ENCODE results near the gene RPRD1B.
"Not testable (repeated sequence)": the region's sequence is repeated elsewhere in the genome, so short reads cannot be mapped to it uniquely, and the experiment has no call there.

The RPRD1B gene

DNA sequence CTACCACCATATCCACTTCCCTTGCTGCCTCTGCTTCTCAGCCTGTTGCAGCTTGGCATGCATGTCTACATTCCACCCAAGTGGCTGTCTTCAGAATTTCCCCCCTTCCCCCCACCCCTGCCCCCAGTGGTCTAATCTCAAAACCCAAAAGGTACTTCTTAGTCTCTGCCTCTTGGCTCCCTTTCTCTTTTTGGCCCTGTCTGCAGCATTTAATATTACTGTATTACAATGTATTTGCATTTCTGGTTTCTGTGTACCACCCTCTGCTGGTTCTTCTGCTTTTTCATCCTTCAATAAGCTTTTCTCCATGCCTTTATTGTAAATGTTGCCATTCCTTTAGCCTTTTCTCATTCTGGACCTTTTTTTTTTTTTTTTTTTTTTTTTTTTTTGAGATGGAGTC, 43.0 kb downstream of the RPRD1B start:
- DNase-seq, result no peak

DNA sequence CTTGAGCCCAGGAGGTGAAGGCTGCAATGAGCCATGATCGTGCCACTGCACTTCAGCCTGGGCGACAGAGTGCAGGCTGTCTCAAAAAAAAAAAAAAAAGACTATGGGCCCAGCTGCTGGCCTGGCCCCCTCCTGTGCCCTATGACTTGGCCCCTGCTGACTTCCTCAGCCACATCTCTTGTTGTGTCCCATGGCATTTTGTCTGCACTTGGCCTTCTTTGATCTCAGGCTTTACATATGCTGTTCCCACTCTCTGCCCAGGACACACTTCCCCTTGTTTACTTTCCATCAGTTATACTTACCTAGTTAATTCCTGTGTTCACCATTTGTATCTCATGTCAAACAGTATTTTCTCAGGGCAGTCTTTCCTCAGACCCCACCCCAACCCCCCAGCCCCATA, 44.5 kb downstream of the RPRD1B start:
- DNase-seq, result no peak

DNA sequence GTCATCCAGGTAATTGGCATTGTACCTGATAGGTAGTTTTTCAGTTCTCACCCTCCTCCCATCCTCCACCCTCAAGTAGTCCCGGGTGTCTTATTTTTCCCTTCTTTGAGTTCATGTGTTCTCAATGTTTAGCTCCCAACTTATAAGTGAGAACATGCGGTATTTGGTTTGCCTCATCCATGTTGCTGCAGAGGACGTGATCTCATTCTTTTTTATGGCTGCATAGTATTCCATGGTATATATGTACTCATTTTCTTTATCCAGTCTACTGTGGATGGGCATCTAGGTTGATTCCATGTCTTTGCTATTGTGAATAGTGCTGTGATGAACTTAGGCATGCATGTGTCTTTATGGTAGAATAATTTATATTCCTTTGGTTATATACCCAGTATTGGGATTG, 45.8 kb downstream of the RPRD1B start:
- DNase-seq, result no peak

DNA sequence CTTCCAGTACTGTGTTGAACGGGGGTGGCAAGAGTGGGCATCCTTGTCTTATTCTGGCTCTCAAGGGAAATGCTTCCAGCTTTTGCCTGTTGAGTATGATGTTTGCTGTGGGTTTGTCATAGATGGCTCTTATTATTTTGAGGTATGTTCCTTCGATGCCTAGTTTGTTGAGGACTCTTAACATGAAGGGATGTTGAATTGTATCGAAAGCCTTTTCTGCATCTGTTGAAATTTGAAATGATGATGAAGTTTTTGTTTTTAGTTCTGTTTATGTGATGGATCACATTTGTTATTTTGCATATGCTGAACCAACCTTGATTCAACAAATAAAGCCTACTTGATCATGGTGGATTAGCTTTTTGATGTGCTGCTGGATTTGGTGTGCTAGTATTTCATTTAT, 48.0 kb downstream of the RPRD1B start:
- DNase-seq, result no peak

DNA sequence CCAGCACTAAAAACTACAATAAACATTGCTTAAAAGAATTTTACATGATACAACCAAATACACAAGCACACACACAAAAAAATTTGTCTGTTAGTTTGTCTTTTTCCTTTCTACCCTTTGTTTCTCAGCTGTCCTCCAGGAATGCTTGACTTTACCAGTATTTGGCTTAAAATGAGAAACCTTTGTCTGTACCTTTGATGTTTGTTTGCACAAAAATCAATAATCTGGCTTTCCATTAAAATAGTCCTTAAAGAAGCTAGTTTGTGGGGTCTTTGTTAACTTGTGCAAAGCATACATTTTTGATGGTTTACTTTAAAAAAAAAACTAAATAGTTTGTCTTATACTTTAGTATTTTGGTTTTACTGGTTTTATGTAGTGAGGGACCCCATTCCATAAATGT, 49.3 kb downstream of the RPRD1B start:
- no peak for DNase-seq

DNA sequence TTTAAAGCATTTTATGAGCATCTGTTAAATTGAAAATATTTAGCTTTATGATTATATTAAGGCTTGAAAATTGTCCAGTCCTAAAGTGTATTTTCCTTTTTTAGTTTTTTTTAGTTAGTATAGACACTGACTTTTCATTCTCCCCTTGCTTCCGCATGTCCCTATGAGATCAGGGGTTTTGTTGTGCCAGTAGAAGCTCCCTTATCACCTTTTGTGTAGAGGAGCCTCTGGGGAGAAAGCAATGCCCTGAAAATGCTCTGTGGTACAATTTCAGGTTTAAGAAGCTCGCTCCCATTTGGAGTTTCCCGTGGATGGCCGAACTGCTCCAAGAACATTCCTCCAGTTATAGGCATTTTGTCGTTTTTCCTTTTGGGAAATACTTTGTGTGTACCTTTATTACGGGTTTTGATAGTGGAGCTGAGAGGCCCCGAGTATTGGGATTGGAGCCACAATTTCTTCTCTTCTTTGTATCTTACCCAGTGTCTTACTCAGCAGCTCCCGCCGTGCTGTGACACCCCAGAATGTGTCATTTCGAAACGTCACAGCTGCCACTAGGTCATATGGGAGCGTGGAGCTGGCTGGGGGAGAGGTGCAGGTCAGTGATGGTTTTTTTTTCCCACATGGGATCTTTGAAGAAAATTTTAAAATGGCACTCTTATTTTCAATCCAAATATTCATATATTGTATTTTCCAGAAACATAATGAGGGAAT, 49.9 kb downstream of the RPRD1B start:
- no peak for DNase-seq

DNA sequence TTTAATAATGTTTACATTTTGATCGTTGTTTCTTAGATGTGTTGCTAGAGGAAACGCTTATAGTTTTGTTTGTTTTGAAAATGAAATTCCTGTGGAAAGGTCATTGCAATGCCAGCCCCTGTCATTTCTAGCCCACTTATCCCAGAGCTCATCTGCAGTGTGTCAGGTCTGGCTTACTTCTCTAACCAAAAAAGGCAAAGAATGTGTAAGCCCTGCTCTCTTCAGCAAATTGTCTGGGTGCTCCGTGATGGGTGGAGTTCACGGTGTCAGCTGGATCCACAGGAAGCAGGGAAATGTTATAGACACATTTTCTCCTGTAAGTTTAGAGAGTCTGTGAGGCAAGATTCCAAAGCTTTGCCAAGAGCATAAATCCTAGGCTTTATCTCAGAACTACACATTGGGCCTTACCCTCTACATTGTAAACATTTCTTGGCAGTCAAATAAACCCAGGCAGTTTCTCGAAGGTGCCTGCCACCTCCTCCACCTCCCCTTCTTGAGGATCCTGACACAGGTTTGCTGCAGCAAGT, 50.9 kb downstream of the RPRD1B start:
- no peak for DNase-seq

DNA sequence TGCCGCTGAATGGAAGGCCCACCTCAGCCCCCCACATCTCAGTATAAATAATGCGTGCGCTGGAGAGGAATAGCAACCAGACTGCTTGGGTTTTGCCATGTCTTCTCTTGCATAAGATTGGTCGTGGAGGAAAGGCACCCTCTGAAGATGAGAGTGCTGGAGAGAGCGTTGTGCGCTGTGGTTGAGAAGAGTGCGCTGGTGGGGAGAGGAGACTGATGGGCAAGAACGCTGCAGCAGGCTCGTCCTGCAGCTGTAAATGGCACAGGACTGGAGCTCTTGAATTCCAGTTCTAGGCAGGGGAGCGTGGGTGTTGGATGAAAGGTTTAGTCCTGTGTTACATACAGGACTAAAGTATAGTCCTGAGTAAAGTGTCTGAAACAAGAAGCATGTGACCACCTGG, 51.5 kb downstream of the RPRD1B start:
- no peak for DNase-seq

DNA sequence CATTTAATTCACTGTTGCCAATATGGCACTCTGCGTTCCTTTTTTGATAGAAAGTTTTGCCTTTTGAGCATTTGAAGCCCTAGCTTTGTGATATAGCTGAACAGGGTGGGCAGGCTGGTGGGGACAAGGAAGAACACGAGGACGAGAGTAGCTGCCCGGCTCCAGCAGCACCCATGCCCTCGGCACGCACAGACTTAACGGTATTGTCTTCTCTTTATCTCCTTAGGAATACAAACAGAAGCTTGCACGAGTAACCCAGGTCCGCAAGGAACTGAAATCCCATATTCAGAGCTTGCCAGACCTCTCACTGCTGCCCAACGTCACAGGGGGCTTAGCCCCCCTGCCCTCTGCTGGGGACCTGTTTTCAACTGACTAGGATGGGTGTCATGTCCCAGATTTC, 56.0 kb downstream of the RPRD1B start:
- DNase-seq, result no peak

DNA sequence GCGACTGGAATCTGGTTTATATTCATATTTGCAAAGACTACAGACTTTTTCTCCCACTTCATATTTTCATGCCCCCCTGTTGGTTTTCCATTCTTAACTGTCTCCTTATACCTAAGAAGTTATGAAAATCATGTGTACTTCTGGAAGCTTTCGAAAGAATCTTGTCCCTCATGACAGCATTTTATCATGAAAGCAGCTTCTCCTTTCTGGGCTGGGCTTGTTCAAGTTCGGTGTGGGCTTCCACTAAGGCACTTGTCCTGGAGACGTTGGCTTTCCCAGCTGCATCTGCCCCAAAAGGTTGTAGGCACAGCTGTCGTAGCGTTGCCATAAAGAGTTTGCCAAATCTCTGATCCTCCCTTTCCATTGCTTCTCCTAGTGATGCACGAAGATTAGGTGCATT, 56.5 kb downstream of the RPRD1B start:
- no peak for DNase-seq

DNA sequence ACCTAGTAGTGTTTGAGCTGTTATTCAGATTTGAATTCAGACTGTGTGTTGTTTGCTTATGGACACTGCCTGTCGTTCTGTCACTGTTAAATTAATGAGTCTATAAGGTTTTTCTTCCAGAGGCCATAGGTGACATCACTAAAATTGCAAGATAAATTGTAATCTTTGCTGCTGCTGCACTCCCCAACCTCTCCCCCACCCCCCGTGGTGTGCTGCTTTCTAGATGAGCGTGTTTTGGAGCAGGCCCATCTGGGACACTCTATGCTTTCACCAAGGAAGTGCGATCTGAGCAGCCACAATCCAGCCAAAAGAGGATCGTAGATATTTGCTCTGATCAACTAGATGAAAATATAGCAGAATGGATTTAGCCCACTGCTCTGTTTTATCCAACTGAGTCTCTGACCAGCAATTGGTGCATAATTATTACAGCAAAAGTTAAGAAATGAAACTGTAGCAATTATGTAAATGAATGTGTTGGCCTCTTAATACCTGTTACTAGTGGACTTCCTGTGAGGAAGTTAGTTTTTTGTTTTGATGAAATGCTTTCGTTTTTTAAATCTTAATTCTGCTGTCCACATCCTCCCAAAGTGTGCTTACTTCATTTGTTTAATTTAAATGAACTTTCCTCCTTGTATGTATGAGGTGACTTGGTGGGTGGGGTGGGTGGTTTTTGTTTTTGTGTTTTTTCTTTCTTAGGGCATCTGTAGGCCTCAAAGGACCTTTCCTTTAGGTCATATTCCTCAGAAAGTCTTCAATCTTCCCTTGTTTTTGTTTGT, 58.1 kb downstream of the RPRD1B start:
- DNase-seq, result no peak

DNA sequence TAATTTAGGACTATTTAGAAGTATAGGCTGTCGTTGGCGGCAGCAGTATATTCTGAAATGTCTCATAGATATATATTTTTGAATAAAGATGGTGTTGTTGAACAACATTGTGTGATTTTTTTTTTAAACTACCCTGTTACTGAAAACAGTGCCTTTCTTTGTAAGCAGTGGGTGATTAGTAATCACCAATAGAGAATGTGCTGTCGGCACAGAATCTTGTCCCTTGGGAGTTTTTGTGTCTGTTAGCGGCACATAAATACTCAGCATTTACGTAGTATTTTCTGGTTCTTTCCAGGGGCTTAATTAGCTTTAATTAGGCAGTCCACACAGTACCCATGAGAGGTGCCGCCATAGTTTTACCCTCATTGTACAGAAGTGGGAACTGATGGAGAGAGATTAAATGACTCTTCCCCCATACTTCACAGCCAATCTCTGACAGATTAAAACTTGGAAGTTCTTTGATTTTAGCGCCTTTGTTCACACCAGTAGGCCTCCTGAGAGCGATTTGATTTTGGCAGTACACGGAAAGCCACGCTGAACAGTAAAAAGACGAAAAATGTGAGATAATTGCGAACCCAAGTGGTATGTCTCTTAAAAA, 58.8 kb downstream of the RPRD1B start:
- DNase-seq, result no peak

DNA sequence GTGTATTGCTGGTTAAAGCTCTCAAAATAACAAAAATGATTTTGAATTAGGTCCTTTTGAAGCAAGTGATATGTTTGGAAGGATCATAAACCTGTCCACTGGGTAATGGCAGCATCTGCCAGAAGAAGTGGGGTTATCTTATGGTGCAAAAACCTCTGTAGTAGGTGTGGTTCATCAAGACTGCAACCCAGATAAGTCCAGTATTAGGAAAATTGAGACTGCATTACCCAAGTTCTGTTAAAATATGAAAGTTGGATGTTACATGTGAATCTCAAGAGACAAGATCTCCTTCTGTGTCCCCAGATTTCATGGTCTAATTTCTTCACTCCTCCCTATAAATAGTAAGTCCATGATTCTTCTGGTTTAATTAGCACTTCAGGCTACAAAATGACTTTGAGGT, 59.4 kb downstream of the RPRD1B start:
- DNase-seq, result no peak

DNA sequence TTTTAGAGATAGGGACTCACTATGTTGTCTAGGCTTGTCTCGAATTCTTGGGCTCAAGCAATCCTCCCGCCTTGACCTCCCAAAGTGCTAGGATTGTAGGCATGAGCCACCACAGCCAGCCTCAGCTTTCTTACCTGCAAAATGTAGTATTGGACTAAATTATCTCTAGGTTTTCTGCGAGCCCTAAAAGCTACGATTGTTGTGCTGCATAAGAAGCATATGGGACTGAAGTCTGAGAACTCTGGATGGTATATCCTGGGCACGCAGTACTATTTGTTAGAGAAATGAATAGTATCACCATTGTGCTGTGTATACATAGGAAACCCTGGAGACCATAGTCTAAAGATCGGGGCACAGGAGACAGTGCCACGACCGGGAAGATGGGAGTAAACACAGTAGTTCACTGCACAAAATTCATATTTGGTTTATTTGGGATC, 60.1 kb downstream of the RPRD1B start:
- DNase-seq, result no peak

DNA sequence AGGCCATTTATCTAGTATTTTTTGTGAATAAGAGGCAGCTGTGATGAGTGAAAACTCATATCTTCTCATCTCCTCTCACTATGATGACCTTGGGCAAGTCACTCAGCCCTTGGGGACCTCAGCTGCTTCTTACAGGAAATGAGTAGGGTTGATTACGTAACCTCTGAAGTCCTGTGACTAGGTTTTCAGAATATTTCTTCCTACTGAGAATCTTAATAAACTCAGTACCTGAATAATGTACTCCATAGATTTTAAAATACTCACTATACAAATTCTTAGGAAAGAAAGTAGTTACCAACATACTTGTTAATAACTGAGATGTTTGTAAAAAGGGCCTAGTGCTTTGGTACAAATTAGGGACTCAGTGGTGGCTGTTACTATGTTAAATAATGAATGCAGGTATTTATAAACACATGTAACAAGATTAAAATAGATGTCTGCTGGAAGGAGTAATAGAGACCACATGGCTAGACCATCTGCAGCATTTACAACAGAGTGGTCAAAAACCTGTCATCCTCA, 60.9 kb downstream of the RPRD1B start:
- DNase-seq, result peak; percentile 29

DNA sequence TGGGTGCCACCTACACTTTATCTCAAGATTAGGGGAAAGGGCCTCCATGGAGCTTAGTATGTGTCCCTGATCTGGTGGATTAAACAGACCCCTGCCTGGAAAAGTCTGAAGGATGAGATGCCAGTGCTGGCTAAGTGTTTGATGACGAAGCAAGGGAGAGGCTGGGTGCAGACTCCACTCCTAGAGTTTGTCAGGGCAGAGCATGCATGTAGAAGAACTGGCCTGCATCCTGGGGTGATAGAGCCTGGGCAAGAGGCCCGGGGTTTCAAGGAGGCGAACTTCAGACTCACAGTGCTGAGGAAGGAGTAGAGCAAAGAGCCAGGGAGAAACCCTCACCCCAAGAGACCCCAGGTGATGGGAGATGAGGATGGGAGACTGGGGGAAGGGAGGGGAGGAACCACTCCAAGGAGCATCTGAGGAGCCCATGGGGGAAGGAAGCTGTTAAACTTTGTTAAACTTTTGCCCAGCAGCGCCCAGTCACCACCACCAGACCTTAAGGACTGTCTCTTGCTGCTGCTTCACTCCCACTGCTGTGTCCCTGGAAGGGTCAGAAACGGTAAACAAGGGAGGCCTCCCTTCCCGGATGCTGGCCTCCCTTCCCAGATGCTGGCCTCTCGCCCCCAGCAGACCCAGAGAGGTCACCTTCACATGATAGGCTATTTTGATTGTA, 61.6 kb downstream of the RPRD1B start:
- no peak for DNase-seq

DNA sequence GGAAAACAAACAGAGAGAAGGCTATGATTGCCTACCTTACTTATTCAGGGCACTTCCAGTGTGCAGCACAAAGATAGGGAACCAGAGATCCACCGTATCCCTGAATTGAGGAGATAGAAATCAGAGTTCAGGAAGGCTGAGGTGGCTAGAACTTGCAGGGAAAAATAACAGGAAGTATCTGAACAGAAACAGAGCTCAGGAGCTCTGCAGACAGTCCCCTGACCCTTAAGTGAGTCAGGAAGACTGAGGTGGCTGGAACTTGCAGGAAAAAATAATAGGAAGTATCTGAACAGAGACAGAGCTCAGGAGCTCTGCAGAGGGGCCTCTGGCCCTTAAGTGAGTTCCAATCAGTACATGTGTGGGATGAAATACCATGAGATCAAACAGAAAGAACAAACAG, 65.4 kb downstream of the RPRD1B start:
- no peak for DNase-seq

DNA sequence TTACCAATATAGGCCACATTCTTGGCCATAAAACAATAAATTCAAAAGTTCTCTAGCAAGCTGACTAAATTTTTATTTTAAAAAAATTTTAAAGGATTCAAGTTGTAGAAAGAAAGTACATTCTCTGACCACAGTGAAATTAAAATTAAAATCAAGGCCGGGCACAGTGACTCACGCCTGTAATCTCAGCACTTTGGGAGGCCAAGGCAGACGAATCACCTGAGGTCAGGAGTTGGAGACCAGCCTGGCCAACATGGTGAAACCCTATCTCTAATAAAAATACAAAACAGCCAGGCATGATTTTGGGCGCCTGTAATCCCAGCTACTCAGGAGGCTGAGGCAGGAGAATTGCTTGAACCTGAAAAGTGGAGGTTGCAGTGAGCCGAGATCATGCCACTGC, 68.7 kb downstream of the RPRD1B start:
- not testable (repeated sequence) for DNase-seq

DNA sequence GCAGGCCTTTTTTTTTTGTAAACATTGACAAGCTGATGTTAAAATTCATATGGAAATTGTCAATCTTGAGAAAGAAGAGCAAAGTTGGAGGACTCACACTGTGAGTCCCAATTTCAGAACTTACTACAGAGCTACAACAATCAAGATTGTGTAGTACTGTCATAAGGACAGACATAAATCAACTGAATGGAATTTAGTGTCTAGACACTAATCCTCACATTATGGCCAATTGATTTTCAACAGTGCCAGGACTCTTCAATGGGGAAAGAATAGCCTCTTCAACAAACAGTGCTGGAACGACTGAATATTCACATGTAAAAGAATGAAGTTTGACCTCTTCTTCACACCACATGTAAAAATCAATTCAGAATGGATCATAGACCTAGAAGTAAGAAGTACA, 70.7 kb downstream of the RPRD1B start:
- DNase-seq, result no peak

DNA sequence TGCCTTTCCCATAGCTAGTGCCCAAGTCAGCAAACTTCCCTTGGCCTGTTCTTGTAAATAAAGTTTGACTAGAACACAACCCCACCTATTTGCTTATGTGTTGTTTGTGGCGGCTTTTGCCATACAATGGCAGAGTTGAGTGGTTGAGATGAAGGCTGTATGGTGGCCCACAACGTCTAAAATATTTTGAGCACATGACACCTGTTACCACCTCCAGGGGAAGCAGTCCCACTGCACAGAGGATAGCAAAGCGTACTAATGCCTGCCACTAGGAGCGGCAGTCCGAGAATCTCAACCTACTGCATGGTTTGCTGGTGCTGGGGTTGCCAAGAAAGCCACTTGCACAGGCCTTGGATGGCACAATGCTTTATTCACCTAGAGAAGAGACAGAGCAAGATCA, 72.9 kb downstream of the RPRD1B start:
- no peak for DNase-seq

DNA sequence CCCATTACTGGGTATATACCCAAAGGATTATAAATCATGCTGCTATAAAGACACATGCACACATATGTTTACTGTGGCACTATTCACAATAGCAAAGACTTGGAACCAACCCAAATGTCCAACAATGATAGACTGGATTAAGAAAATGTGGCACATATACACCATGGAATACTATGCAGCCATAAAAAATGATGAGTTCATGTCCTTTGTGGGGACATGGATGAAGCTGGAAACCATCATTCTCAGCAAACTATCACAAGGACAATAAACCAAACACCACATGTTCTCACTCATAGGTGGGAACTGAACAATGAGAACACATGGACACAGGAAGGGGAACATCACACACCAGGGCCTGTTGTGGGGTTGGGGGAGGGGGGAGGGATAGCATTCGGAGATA, 73.8 kb downstream of the RPRD1B start:
- DNase-seq, result not testable (repeated sequence)

DNA sequence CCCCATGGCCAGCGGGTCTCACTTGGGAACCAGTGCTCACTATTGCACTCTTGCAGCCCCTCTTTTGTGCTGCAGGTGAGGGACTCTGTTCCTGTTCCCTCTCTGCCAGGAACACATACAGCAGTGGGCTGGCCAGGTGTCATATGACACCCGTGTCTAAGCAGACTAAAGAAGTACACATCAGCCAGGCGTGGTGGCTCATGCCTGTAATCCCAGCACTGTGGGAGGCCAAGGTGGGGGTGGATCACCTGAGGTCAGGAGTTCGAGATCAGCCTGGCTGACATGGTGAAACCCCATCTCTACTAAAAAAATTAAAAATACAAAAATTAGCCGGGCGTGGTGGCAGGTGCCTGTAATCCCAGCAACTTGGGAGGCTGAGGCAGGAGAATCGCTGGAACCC, 74.4 kb downstream of the RPRD1B start:
- DNase-seq, result not testable (repeated sequence)

DNA sequence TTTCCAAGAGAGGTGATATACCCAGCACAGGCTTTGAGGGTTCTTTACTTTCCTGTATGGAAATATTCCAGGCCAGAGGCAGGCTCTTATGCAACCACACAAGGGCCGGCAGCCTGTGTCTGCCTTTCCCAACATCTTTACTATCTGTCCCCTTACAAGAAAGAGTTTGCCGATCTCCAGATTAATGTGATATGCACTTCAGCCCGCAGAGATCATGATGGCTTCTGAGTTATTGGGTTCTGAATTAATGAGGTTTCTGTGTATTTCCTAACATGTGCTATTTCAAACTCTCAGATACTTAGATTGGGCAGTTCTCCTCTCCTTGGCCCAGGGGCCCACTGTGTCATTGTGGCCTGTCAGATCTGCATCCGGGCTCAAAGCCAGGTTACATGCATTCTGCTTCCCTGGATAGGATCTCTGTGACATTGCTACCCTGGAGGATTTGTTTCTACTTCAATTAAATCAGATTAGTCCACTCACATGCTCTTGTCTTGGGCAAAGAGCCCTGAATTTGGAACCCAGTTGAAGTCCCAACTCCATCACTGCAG, 75.0 kb downstream of the RPRD1B start:
- no peak for DNase-seq
